SK-N-SH (cell line): ENCODE results near the gene OR52M1. TPM values are rescaled to one million over a fixed set of nuclear protein-coding genes. Genes with fewer than 3 reads are reported as not detected.

Experiments
- CTCF ChIA-PET: fragments of 300-600, 350-600 bp; formaldehyde crosslinking; extraction: SDS; loops from one replicate; lab custom pipeline; 2021; lab: Yijun Ruan, JAX
- POLR2A ChIA-PET: fragments of 350-600 bp; sonication (Branson Sonifier 250); formaldehyde crosslinking; extraction: SDS; loops from one replicate; lab custom pipeline; 2020; ENCODE audit warnings: antibody characterized with exemption, inconsistent platforms; lab: Yijun Ruan, JAX
- DNase-seq: peaks from one replicate; pipeline ENCODE4 v3.0.0; 2012
- H2AFZ ChIP-seq: fragments of 200-600 bp; sonication (generic); 2 replicates; pipeline ENCODE4 v1.8.1; 2016; ENCODE audit warnings: antibody characterized with exemption, mild to moderate bottlenecking, low read depth
- H3F3A ChIP-seq: fragments of 200-600 bp; sonication (generic); replicated peaks from 2 replicates; pipeline ENCODE3; 2016; ENCODE audit warnings: antibody characterized with exemption, mild to moderate bottlenecking; ENCODE audit not compliant: insufficient read depth
- H3K27ac ChIP-seq, 2 experiments: fragments of 200-500 bp in 1 of 2; fragments of 200-600 bp in 1 of 2; sonication (Bioruptor generic) in 1 of 2; sonication (generic), shearing (Covaris generic) in 1 of 2; 2 replicates each; pipeline versions ENCODE4 v1.5.1 to v1.6.1; 2014 to 2016; ENCODE audit warnings: low read depth in 2 of 2, inconsistent platforms in 1 of 2, low read length in 1 of 2, mild to moderate bottlenecking in 1 of 2, mixed read lengths in 1 of 2
- H3K27me3 ChIP-seq: fragments of 200-600 bp; sonication (generic), shearing (Covaris generic); 2 replicates; pipeline ENCODE4 v1.6.1; 2016; ENCODE audit warnings: mixed run types; ENCODE audit not compliant: insufficient read depth
- H3K36me3 ChIP-seq, 2 experiments: fragments of 200-500 bp in 1 of 2; fragments of 200-600 bp in 1 of 2; sonication (Bioruptor generic) in 1 of 2; sonication (generic) in 1 of 2; replicated peaks in 1 of 2; 2 replicates each; pipeline versions ENCODE3 to v1.5.1; 2014 to 2016; ENCODE audit warnings: low read length in 1 of 2, mild to moderate bottlenecking in 1 of 2; ENCODE audit not compliant: insufficient read depth in 2 of 2, control insufficient read depth in 1 of 2
- H3K4me1 ChIP-seq, 2 experiments: fragments of 200-500 bp in 1 of 2; fragments of 200-600 bp in 1 of 2; sonication (Bioruptor generic) in 1 of 2; sonication (generic), shearing (Covaris generic) in 1 of 2; 2 replicates each; pipeline versions ENCODE4 v1.5.1 to v1.6.1; 2014 to 2016; ENCODE audit warnings: low read depth in 1 of 2, low read length in 1 of 2, mixed run types in 1 of 2; ENCODE audit not compliant: insufficient read depth in 2 of 2, control insufficient read depth in 1 of 2
- H3K4me2 ChIP-seq: fragments of 200-600 bp; sonication (generic), shearing (Covaris generic); 2 replicates; pipeline ENCODE4 v1.6.1; 2017; ENCODE audit warnings: mixed run types
- H3K4me3 ChIP-seq, 2 experiments: fragments of 200-500 bp in 1 of 2; fragments of 200-600 bp in 1 of 2; sonication (Bioruptor generic) in 1 of 2; sonication (generic), shearing (Covaris generic) in 1 of 2; 2 replicates each; pipeline versions ENCODE4 v1.5.1 to v1.8.1; 2014 to 2016; ENCODE audit warnings: low read depth in 2 of 2, inconsistent platforms in 1 of 2, low read length in 1 of 2, mild to moderate bottlenecking in 1 of 2, mixed read lengths in 1 of 2, moderate library complexity in 1 of 2
- H3K79me2 ChIP-seq: fragments of 200-600 bp; sonication (generic); 2 replicates; pipeline ENCODE4 v1.8.1; 2017; ENCODE audit warnings: mild to moderate bottlenecking; ENCODE audit not compliant: insufficient read depth
- H3K9ac ChIP-seq: fragments of 200-600 bp; sonication (generic); 2 replicates; pipeline ENCODE4 v1.6.1; 2017; ENCODE audit warnings: mixed run types
- H3K9me2 ChIP-seq: fragments of 200-600 bp; sonication (generic); 2 replicates; pipeline ENCODE4 v1.6.1; 2017; ENCODE audit warnings: mixed run types
- H3K9me3 ChIP-seq: fragments of 200-600 bp; sonication (generic); 2 replicates; pipeline ENCODE4 v1.6.1; 2017; ENCODE audit warnings: mixed run types, mild to moderate bottlenecking, moderate library complexity
- H4K20me1 ChIP-seq: fragments of 200-600 bp; sonication (generic); 2 replicates; pipeline ENCODE4 v1.6.1; 2017; ENCODE audit warnings: mild to moderate bottlenecking, mixed run types; ENCODE audit not compliant: insufficient read depth
- EP300 ChIP-seq, 2 experiments: IDR thresholded peaks; 2 replicates each; pipeline versions ENCODE4 v1.4.0 to v1.6.1; 2012; ENCODE audit warnings: borderline replicate concordance in 1 of 2, low read depth in 1 of 2, low read length in 1 of 2
- FOXJ3 ChIP-seq: sonication (generic); formaldehyde crosslinking; IDR thresholded peaks from 2 replicates; pipeline ENCODE4 v1.5.1; 2020; ENCODE audit warnings: mild to moderate bottlenecking, missing genetic modification reagents
- FOXM1 ChIP-seq: IDR thresholded peaks from 2 replicates; pipeline ENCODE4 v1.4.0; 2012; ENCODE audit warnings: low read depth, mild to moderate bottlenecking
- GABPA ChIP-seq: IDR thresholded peaks from 2 replicates; pipeline ENCODE4 v1.4.0; 2012; ENCODE audit warnings: low read depth, mild to moderate bottlenecking
- GATA2 ChIP-seq: sonication (generic); formaldehyde crosslinking; IDR thresholded peaks from 2 replicates; pipeline ENCODE4 v1.5.0; 2020; ENCODE audit warnings: mild to moderate bottlenecking, missing genetic modification reagents
- MXI1 ChIP-seq: IDR thresholded peaks from 2 replicates; pipeline ENCODE4 v1.6.1; 2012; ENCODE audit warnings: mild to moderate bottlenecking, low read depth, low read length, improper control_type of control experiment
- NRF1 ChIP-seq: IDR thresholded peaks from 2 replicates; pipeline ENCODE4 v1.6.1; 2012; ENCODE audit warnings: low read depth, mild to moderate bottlenecking, low read length
- RCOR1 ChIP-seq: fragments of 150-350 bp; IDR thresholded peaks from 2 replicates; pipeline ENCODE4 v1.6.1; 2017; ENCODE audit warnings: antibody characterized with exemption, low read length
- RFX5 ChIP-seq: IDR thresholded peaks from 2 replicates; pipeline ENCODE4 v1.6.1; 2012; ENCODE audit warnings: mild to moderate bottlenecking, improper control_type of control experiment, low read length
- RXRA ChIP-seq: IDR thresholded peaks from 2 replicates; pipeline ENCODE4 v1.4.0; 2012; ENCODE audit warnings: low read depth, mild to moderate bottlenecking, borderline replicate concordance
- TAF1 ChIP-seq: IDR thresholded peaks from 2 replicates; pipeline ENCODE4 v1.6.1; 2012; ENCODE audit warnings: low read depth, mild to moderate bottlenecking, low read length, moderate library complexity, borderline replicate concordance
- WGBS: methylation state at CpG from one replicate; pipeline ENCODE4 v1.1.6; 2017; ENCODE audit warnings: low lambda C conversion rate; 5-methylcytosine and 5-hydroxymethylcytosine counted together
- polyA plus RNA-seq, 3 experiments: library from polyadenylated mRNA; depleted of rRNA; stranded (reverse); fragments of >200 nt; gene quantifications; 2 replicates each; pipeline ENCODE4 v1.2.3, GENCODE V29; 2012
- TF ChIP-seq, protein P1 (sequence below): IDR thresholded peaks from 2 replicates; pipeline ENCODE4 v1.6.1; 2012; ENCODE audit warnings: mild to moderate bottlenecking, low read depth, low read length, moderate library complexity

The OR52M1 gene
- polyA plus RNA-seq, 1 of the 3 experiments (the other 2 are of a cell fraction): not detected

DNA sequence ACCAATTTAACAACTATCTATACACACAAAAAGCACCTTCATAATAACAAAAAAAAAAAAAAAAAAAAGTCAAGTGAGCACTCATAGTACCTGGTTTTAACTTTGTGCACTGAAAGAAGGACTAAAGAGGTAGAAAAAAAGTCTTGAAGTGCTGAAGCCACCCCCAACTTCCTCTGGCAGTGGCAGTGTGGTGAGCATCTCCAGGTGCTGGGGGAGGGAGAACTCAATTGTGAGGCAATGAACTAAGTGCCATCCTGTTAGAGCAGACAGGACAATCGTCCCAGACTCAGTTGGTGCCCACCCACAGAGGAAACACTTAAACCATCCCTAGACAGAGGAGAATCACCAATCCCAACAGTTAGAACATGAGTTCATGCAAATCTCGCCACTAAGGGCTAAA lies 22.7 kb upstream of the OR52M1 start:
- Histone ChIP-seq H3K79me2 (no peaks in the 10 kb centered on the region), H4K20me1 (no peaks in the 10 kb centered on the region), H3K4me2 (no peak overlapping the region), H3K9me2 (no peaks in the 10 kb centered on the region), H3K4me1 (no peaks in the 10 kb centered on the region), H2AFZ (no peak overlapping the region), H3K27me3 (no peaks in the 10 kb centered on the region; the same call in 1 of the 2 replicates), H3K36me3 (no peaks in the 10 kb centered on the region), H3K9ac (no peak overlapping the region), H3K27ac (no peak overlapping the region), H3K4me3 (no peak overlapping the region), H3F3A (no peaks in the 10 kb centered on the region), H3K9me3 (no peaks in the 10 kb centered on the region)
- ChIA-PET CTCF (interaction anchor here (2.3 kb wide), 1 partner anchor 18 kb away, joined by 7 read pairs; no protein-coding TSS in a partner anchor), POLR2A (no interaction called here)
- TF ChIP-seq FOXM1: no peak
- TF ChIP-seq NRF1: no peak
- TF ChIP-seq RCOR1: no peak
- TF ChIP-seq GATA2: no peak
- no peak for TF ChIP-seq EP300 (IDR thresholded peaks at IDR 0.05; ENCODE audit: borderline replicate concordance in 1 of 2, low read depth in 1 of 2, low read length in 1 of 2)
- TF ChIP-seq FOXJ3 (CRISPR knock-in tag): no peak
- TF ChIP-seq RXRA: no peak
- TF ChIP-seq, protein P1, sequence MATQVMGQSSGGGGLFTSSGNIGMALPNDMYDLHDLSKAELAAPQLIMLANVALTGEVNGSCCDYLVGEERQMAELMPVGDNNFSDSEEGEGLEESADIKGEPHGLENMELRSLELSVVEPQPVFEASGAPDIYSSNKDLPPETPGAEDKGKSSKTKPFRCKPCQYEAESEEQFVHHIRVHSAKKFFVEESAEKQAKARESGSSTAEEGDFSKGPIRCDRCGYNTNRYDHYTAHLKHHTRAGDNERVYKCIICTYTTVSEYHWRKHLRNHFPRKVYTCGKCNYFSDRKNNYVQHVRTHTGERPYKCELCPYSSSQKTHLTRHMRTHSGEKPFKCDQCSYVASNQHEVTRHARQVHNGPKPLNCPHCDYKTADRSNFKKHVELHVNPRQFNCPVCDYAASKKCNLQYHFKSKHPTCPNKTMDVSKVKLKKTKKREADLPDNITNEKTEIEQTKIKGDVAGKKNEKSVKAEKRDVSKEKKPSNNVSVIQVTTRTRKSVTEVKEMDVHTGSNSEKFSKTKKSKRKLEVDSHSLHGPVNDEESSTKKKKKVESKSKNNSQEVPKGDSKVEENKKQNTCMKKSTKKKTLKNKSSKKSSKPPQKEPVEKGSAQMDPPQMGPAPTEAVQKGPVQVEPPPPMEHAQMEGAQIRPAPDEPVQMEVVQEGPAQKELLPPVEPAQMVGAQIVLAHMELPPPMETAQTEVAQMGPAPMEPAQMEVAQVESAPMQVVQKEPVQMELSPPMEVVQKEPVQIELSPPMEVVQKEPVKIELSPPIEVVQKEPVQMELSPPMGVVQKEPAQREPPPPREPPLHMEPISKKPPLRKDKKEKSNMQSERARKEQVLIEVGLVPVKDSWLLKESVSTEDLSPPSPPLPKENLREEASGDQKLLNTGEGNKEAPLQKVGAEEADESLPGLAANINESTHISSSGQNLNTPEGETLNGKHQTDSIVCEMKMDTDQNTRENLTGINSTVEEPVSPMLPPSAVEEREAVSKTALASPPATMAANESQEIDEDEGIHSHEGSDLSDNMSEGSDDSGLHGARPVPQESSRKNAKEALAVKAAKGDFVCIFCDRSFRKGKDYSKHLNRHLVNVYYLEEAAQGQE: no peak
- TF ChIP-seq RFX5: no peak
- TF ChIP-seq GABPA: no peak
- WGBS: 0% methylated on average over 2 of the region's 2 CpGs
- DNase-seq: no peak

DNA sequence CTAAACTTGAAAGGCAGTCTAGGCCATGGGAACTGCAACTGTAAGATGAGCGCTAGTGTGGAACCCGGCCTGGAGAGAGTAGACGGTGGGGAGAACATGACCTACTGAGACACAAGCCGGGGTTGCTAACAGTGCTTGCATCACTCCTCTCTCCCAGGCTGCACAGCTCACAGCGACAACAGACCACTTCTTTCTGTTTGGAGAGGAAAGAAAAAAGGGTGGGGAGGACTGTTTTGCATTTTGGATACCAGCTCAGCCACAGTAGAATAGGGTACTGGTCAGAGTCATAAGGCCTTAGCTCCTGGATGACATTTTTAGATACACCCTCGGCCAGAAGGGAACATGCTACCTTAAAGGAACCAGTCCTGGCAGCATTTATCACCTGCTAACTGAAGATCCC lies 22.2 kb upstream of the OR52M1 start:
- ChIA-PET CTCF (interaction anchor here (2.3 to 2.8 kb wide), 2 partner anchors 17 to 335 kb away, joined by 7 to 10 read pairs; no protein-coding TSS in a partner anchor), POLR2A (no interaction called here)
- Histone ChIP-seq H3F3A (no peaks in the 10 kb centered on the region), H3K4me3 (no peak overlapping the region), H3K9me2 (no peaks in the 10 kb centered on the region), H3K27ac (no peak overlapping the region), H3K4me1 (no peaks in the 10 kb centered on the region), H4K20me1 (no peaks in the 10 kb centered on the region), H2AFZ (no peak overlapping the region), H3K4me2 (no peak overlapping the region), H3K79me2 (no peaks in the 10 kb centered on the region), H3K9ac (no peak overlapping the region), H3K9me3 (no peaks in the 10 kb centered on the region), H3K27me3 (no peaks in the 10 kb centered on the region; the same call in 1 of the 2 replicates), H3K36me3 (no peaks in the 10 kb centered on the region)
- TF ChIP-seq TAF1 (no peak), RCOR1 (no peak), MXI1 (no peak)
- WGBS: 4% methylated on average over 6 of the region's 6 CpGs
- DNase-seq: no peak
